NCI-H345 treated with DMSO at 0.1 percent for 48 hours (cell line): ENCODE data around the gene RARA.
A peak's percentile ranks its signal among the peaks of the same experiment; 100 is the strongest.

ENCODE experiments used
- DNase-seq: peaks from one replicate; lab custom pipeline; 2025; ENCODE audit not compliant: unreplicated experiment; lab: John Stamatoyannopoulos, UW

The RARA gene

GRCh38 chr17:40309031-40309948, at the start of gene RARA:
Gene RARA, plus strand, starts transcription at chr17:40309180. Its CDS starts 22,039 bp downstream, at chr17:40331219.
- DNase-seq: peak; percentile 47

DNA sequence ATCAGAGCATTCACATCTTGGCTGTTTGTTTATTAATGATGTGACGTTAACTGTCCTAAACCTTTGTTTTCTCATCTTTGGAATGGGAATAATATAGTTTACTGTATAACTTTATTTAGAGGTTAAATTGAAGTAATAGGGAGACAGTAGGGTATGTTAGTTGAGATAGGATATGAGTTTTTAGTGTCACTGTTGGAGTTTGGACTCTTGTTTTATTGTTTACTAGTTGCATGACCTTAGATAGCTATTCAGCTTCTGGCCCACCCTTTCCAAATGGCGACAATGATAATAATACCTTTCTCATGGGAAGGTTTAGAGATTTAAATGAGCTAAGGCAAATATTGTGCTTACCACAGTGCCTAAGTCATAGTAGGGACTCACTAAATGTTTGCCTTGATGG, 49.5 kb upstream of the RARA start:
- DNase-seq: no peak

DNA sequence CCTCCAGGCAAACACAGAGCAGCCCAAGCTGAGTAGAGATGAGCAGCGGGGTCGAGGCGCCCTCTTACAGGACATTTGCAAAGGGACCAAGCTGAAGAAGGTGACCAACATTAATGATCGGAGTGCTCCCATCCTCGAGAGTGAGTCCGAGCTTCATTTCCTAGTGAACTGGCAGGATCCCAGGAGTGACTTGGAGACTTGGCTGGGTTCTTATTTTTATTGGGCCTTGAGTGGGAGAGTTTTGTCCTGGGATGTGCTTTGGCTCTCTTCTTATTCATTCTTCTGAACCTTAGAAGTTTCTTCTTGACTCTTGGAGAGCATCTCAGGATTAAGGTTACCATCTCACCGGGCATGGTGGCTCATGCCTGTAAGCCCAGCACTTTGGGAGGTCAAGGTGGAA, 48.5 kb upstream of the RARA start:
- no peak for DNase-seq

GRCh38 chr17:40264458-40265185, 44.4 kb upstream of the RARA start:
- DNase-seq: no peak

DNA sequence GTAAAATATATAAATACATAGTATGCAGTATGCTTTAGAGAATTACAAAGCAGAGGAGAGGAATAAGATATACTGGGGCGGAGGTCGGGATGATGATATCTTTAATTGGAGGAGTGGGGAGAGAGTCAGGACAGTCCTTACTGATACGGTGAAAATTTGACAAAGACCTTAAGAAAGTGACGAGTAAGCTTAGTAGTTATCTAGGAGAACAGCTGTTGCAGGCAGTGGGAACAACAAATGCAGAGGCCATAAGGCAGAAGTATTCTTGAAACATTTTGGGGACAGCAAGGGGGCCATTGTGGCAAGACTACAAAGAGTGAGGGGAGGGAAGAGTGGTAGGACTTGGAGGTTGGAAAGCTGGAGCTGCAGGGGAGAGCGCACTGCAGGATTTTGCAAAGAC, 43.6 kb upstream of the RARA start:
- DNase-seq: no peak

DNA sequence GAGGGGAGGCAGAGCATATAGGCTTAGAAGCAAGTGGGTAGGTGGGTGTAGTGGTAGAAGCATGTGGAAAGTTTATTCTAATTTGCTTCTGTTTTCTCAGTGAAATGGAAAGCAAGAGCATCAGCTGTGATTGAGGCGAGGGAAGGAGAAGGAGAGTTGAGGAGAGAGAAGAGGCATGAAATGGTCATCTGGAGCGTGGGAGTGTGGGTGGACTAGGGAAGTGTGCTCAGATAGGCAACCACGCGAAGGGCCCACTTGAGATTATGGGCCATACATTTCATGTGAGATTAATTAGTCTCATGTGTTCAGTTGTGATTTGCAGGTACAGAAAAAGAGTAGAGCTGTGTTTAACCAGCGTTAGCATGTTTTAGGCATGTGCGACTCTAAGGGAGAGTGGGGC, 42.1 kb upstream of the RARA start:
- no peak for DNase-seq

DNA sequence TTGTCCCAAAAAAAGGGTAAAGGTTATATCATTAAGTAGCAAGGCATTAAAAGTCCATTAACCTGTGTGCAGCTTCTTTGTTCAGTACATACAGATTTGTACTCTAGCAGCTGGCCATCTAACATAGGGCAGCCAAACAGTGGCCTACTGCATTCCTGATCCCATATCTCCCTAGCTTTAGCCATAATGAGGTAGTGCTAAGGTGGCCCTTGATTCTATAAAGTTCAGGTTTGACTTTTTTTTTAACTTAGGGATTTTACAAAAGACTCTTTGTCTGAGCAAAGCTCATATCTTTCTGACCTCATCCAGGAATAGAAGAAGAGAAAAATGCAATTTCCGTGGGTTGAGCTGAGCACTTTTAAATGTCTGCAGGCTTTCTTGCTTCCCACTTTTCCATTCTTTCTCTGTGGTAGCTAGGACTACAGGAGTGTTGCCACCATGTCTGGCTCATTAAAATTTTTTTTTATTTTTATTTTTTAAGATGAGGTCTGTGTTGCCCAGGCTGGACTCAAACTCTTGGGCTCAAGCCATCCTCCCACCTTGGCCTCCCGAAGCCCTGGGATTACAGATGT, 40.8 kb upstream of the RARA start:
- no peak for DNase-seq

DNA sequence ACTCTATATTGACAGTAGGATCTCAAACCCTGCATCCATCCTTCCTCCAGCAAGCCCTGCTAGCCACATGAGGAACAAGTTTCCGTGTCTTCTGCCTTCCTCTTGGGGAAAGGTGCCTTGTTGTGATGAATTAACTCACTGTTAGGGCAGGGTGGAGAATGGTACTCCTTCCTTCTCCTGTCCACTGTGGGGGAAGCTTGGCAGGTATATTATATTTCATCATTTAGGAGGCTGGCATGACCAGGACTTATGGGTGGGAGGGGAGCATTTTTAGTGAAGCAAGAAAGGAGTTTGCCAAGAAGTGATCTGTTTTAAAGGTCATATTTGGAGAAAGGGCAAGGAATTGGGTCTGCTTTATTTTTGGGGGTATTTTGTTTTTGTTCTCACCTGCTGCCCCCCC, 30.6 kb upstream of the RARA start:
- DNase-seq: no peak

GRCh38 chr17:40279402-40279801, 29.6 kb upstream of the RARA start:
- DNase-seq: no peak

DNA sequence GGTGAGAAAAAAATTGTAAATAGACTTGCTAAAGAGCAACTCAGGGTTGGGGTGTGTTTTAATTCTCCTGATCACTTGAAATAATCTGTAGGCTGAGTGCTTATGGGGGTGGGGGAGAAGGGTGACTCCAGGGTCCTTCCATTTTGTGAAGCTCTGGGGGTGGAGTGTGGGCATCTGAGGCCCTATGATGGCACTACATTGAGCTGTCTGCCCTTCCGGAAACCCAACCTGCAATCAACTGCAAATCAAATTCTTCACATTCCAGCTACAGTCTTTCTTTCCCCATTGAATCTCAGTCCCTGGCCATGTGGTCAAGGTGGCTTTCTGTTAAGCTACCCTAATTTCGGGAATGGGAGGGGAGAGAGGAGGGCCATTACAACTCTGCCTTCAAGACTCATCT, 27.3 kb upstream of the RARA start:
- DNase-seq: no peak

DNA sequence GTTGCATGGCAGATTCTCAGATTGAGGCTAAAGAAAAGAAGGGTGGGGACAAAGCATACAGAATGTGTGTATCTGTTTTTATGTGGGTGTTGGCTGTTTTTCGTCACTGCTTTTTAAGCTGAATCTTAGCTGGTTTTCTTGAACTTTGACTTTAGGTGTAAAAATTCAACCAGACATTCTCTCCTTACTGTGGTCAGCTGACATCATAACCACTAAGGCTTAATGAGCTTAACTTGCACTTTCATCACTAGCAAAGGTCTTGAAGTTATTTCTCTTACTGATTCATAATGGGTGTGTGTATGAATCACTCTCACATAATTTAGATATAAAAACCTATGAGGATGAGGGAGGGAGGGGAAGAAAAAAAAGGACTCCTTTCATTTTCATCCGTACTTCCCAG, 25.3 kb upstream of the RARA start:
- no peak for DNase-seq

GRCh38 chr17:40284085-40284713, 24.8 kb upstream of the RARA start:
- DNase-seq: no peak

DNA sequence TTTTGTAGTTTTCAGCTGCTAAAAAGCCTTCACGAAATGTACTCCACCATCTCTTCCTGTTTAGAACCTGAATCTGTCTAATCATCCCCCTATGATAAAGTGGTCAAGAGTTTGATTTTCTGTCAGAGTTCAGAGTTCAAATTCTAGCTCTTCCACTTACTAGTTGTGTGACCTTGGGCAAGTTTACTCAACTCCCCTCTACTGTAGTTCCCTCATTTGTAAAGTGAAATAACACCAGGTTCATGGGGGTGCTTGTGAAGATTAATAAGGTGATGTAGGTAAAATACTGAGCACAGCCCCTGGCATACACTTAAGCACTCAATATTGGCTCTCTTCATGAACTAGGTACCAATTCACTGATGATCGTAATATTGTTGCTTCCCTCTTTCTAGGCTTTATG, 22.5 kb upstream of the RARA start:
- no peak for DNase-seq

- no peak for DNase-seq
These were observed 21.9 kb upstream of the RARA start for GRCh38 chr17:40287159-40287493.

DNA sequence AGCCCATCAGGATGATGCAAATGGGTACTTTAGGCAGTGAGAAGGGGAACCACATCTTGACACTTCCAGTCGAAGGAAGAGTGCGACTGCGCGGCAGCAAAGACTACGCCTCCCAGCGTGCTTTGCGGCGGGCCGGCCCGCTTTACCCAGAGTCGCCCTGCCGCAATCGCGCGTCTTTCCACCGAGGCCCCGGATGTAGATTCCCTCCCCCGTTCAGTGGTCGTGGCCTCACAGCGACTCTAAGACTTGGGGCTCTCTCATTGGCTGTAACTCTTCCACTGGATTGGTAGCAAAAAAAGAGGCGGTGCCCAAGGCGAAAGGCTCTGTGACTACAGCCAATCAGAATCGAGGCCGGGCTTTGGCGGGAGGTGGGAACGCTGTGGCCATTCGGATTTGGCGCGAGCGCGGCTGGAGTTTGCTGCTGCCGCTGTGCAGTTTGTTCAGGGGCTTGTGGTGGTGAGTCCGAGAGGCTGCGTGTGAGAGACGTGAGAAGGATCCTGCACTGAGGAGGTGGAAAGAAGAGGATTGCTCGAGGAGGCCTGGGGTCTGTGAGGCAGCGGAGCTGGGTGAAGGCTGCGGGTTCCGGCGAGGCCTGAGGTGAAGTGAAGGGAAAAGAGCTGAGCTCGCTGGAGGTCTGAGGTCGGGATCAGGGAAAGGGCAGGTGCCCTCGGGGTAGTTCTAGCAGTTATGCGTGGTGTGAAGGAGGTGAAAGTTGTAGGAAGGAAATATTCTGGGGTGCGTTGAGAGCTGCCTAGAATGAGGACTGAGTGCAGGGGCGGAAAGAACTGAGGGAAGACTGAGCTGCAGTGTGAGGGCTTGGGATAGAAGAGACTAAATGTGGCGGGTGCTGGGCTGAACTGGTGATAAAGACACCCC, 21.2 kb upstream of the RARA start, which contains the start of gene CDC6:
TSS of gene CDC6 (plus strand) at position 386 of the 876 bp plus-strand sequence. CDS start 1,542 bp downstream, outside the sequence.
- peak; percentile 99 for DNase-seq

DNA sequence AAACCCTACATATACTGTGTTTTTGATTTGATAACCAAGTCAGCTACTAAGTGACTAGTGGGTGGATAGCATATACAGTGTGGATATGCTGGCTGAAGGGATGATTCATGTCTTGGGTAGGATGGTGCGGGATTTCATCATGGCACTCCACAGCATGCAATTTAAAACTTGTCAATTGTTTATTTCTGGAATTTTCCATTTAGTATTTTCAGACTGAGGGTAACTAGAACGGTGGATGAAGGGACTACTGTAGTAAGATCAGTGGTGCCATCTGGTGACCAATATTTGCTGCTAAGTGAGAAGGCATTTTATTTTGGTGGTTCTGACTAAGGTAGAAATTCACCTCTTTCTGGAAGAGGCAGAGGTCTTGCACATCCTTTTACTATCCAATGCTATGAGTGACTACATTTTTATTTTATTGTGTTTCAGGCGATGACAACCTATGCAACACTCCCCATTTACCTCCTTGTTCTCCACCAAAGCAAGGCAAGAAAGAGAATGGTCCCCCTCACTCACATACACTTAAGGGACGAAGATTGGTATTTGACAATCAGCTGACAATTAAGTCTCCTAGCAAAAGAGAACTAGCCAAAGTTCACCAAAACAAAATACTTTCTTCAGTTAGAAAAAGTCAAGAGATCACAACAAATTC, 18.2 kb upstream of the RARA start:
- DNase-seq: no peak

DNA sequence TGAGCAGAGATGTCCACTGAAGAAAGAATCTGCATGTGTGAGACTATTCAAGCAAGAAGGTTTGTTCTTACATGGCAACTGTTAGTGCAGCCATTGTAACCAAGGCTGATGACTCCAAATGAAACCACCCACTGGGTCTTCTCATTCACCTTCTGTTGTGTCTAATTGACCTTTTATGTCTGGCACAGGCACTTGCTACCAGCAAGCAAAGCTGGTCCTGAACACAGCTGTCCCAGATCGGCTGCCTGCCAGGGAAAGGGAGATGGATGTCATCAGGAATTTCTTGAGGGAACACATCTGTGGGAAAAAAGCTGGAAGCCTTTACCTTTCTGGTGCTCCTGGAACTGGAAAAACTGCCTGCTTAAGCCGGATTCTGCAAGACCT, 17.7 kb upstream of the RARA start:
- DNase-seq: no peak

GRCh38 chr17:40293363-40293762, 15.6 kb upstream of the RARA start:
- DNase-seq: no peak

- DNase-seq: no peak
These were observed 13.2 kb upstream of the RARA start for GRCh38 chr17:40295488-40296436.
